OCI-LY3 (cell line): ENCODE measurements around the gene ZAR1L.

Source experiments
- CTCF ChIP-seq: fragments of 200-600, 300-600 bp; sonication (generic); IDR thresholded peaks from 2 replicates; pipeline ENCODE4 v1.5.1; 2014; ENCODE audit warnings: antibody characterized with exemption, low read length, low read depth
- EZH2phosphoT487 ChIP-seq: fragments of 200-600 bp; shearing (Covaris generic); IDR thresholded peaks from 2 replicates; pipeline ENCODE4 v1.6.1; 2018; ENCODE audit warnings: antibody characterized with exemption, mixed run types, low read depth

GRCh38 chr13:32323912-32324311 lies 8.7 kb upstream of the ZAR1L start:
- TF ChIP-seq CTCF (no peak), EZH2phosphoT487 (no peak)
